A549 (cell line): ENCODE measurements around the gene ARL6IP5.

ENCODE experiments used
- ESRRA ChIP-seq: fragments of 150-350 bp; IDR thresholded peaks from 2 replicates; pipeline ENCODE4 v1.6.1; 2014; ENCODE audit warnings: mild to moderate bottlenecking, low read length, borderline replicate concordance
- FOSL2 ChIP-seq, 2 experiments: fragments of 450-650 bp in 1 of 2; fragments of >200 bp in 1 of 2; sonication (Bioruptor Twin) in 1 of 2; formaldehyde crosslinking; IDR thresholded peaks; 2 replicates each; pipeline versions ENCODE4 v1.5.0 to v1.6.1; 2016 to 2020; ENCODE audit warnings: mild to moderate bottlenecking in 1 of 2, moderate library complexity in 1 of 2
- HOXA7 ChIP-seq: fragments of 250-450 bp; sonication (Bioruptor Pico); IDR thresholded peaks from 2 replicates; pipeline ENCODE4 v1.5.0; 2020; ENCODE audit warnings: mild to moderate bottlenecking, moderate library complexity
- SREBF2 ChIP-seq: fragments of 450-650 bp; IDR thresholded peaks from 2 replicates; pipeline ENCODE4 v1.6.1; 2014; ENCODE audit warnings: mild to moderate bottlenecking, moderate library complexity
- TF ChIP-seq, protein P1 (sequence below): IDR thresholded peaks from 2 replicates; pipeline ENCODE4 v1.6.1; 2012

DNA sequence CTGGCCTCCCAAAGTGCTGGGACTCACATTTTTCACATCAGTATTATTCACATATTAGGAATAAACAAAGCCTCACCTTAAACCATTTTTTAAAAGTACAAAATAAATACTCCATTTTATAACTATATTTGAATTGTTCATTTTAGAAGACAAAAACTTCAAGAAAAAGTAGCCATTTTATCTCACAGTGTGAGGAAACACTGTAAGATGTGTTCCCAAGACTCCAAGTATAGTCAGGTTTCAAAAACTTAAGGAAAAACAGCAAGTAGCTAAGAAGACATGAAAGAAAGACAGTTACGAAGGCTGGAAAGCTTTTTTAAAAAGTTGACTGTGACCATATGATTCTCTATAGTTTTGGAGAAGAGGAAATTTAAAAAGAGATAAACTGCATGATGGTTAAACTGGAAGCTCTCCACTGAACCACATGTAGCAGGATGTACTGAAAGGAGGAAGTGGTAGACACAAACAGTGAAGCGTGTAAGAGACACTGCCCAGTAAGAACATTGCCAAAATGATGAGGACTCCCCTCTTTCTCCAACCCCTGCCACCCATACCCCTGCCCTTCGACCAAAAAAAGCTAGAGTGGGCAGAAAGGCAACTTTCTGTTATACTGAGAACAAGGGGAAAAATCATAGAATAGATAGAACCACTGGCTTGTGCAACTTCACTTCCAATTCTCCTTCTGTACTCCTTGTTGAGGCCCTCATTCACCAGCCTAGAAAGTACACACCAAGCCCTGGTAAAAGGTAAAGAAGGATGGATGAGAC lies 26.4 kb upstream of the ARL6IP5 start:
- TF ChIP-seq FOSL2 (IDR thresholded peaks at IDR 0.05) (no peak), FOSL2 (CRISPR knock-in tag; IDR thresholded peaks at IDR 0.05) (no peak), ESRRA (no peak), SREBF2 (no peak), HOXA7 (CRISPR knock-in tag) (no peak)
- TF ChIP-seq, protein P1, sequence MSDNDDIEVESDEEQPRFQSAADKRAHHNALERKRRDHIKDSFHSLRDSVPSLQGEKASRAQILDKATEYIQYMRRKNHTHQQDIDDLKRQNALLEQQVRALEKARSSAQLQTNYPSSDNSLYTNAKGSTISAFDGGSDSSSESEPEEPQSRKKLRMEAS, result no peak
